ENCODE data around the gene TCHH.

DNA sequence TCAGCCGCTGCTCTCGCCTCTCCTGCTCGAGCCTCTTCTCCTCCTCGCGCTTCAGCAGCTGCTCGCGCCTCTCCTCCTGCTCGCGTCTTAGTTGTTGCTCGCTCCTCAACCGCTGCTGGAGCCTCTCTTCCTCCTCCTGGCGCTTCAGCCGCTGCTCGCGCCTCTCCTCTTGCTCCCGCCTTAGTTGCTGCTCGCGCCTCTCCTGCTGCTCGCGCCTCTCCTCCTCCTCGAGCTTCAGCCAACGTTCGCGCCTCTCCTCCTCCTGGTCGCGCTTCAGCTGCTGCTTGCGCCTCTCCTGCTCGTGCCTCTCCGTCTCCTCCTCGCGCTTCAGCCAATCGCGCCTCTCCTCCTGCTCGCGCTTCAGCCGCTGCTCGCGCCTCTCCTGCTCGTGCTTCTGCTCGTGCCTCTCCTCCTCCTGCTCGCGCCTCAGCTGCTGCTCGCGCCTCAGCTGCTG lies 3.7 kb downstream of the TCHH start:
- TF ChIP-seq EP300 (IDR thresholded peaks at IDR 0.05; ENCODE audit: borderline replicate concordance) = no peak
- no peak for TF ChIP-seq ZBTB7A (IDR thresholded peaks at IDR 0.05; ENCODE audit: low read depth)
- TF ChIP-seq TAF1 (IDR thresholded peaks at IDR 0.05; ENCODE audit: low read depth) = no peak
- TF ChIP-seq RAD21 (IDR thresholded peaks at IDR 0.05; ENCODE audit: low read depth) = no peak
- no peak for TF ChIP-seq EGR1 (IDR thresholded peaks at IDR 0.05)
- no peak for TF ChIP-seq REST (IDR thresholded peaks at IDR 0.05; ENCODE audit: low read depth)
- TF ChIP-seq MAX (IDR thresholded peaks at IDR 0.05) = peak; percentile 95
- no peak for TF ChIP-seq CEBPB (IDR thresholded peaks at IDR 0.05)
- TF ChIP-seq, protein P1, sequence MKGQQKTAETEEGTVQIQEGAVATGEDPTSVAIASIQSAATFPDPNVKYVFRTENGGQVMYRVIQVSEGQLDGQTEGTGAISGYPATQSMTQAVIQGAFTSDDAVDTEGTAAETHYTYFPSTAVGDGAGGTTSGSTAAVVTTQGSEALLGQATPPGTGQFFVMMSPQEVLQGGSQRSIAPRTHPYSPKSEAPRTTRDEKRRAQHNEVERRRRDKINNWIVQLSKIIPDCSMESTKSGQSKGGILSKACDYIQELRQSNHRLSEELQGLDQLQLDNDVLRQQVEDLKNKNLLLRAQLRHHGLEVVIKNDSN (IDR thresholded peaks at IDR 0.05) = no peak
- peak; percentile 8; the same call in 1 of the 2 replicates for TF ChIP-seq TEAD4 (IDR thresholded peaks at IDR 0.05)
- TF ChIP-seq YY1 (IDR thresholded peaks at IDR 0.05; ENCODE audit: low read depth) = no peak
- no peak for TF ChIP-seq NFIC (IDR thresholded peaks at IDR 0.05)
- no peak for TF ChIP-seq FOXM1 (IDR thresholded peaks at IDR 0.05; ENCODE audit: borderline replicate concordance, low read depth)
